ENCODE measurements around the gene GPATCH8.
A peak's percentile ranks its signal among the peaks of the same experiment; 100 is the strongest.

GPATCH8 gene

DNA sequence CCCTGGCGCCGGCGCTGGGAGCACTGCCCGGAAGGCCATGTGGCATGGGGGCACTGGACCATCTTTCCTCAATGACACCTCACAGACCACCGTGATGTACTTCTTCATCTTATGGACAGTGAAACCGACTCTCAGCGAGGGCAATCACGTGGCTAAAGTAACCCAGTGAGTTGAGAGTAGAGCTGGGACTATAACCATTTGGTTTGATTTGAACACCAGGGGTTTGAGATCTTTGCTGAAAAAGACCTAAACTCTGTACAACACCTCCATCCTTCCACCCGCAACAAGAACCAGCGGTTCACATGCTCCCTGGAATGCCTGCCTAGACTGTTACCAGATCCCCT is 117.1 kb downstream of the GPATCH8 start:
- Histone ChIP-seq H2BK12ac (ENCODE audit: low read length) (no peak overlapping the region), H3K9me3 (ENCODE audit: insufficient read depth, low read depth, low read length) (peaks cover 7% of the 10 kb centered on the region), H3K23ac (ENCODE audit: low read length) (no peak overlapping the region), H3K36me3 (ENCODE audit: control insufficient read depth in 1 of 2, insufficient read depth in 2 of 2, low read length in 2 of 2) (no peaks in the 10 kb centered on the region), H3K4me1 (ENCODE audit: control insufficient read depth in 1 of 2, insufficient read depth in 2 of 2, low read length in 2 of 2) (peaks cover 7 to 13% of the 10 kb centered on the region in 2 experiments), H2BK120ac (ENCODE audit: insufficient read depth, low read length, poor library complexity) (no peak overlapping the region), H3K79me1 (ENCODE audit: low read length) (peaks cover 2% of the 10 kb centered on the region), H3K27me3 (ENCODE audit: insufficient read depth, low read length) (peaks cover 22% of the 10 kb centered on the region), H3K14ac (ENCODE audit: low read length) (no peak overlapping the region), H3K18ac (ENCODE audit: low read length) (no peak overlapping the region), H2AFZ (ENCODE audit: insufficient read depth, low read length, poor library complexity) (no peak overlapping the region), H3K27ac (ENCODE audit: low read depth, low read length) (no peak overlapping the region), H2BK5ac (ENCODE audit: low read depth, low read length, poor library complexity) (no peak overlapping the region), H3K4me3 (ENCODE audit: low read depth, low read length) (no peak overlapping the region), H4K12ac (ENCODE audit: low read depth, low read length) (no peak overlapping the region), H3K9ac (ENCODE audit: low read length) (no peak overlapping the region), H3K79me2 (ENCODE audit: control insufficient read depth, insufficient read depth, low read length, poor library complexity) (no peaks in the 10 kb centered on the region), H4K8ac (ENCODE audit: low read depth, low read length) (no peak overlapping the region), H3K4me2 (ENCODE audit: low read length) (peak overlapping the region; percentile 66), H3K4ac (ENCODE audit: low read depth, low read length) (no peak overlapping the region), H4K91ac (ENCODE audit: low read depth, low read length) (no peak overlapping the region), H2AK5ac (ENCODE audit: low read length) (no peak overlapping the region)
- WGBS (ENCODE audit: extremely low coverage, insufficient coverage, insufficient read length), result no CpG with 5 or more reads among the region's 10 CpGs
- no peak for DNase-seq

DNA sequence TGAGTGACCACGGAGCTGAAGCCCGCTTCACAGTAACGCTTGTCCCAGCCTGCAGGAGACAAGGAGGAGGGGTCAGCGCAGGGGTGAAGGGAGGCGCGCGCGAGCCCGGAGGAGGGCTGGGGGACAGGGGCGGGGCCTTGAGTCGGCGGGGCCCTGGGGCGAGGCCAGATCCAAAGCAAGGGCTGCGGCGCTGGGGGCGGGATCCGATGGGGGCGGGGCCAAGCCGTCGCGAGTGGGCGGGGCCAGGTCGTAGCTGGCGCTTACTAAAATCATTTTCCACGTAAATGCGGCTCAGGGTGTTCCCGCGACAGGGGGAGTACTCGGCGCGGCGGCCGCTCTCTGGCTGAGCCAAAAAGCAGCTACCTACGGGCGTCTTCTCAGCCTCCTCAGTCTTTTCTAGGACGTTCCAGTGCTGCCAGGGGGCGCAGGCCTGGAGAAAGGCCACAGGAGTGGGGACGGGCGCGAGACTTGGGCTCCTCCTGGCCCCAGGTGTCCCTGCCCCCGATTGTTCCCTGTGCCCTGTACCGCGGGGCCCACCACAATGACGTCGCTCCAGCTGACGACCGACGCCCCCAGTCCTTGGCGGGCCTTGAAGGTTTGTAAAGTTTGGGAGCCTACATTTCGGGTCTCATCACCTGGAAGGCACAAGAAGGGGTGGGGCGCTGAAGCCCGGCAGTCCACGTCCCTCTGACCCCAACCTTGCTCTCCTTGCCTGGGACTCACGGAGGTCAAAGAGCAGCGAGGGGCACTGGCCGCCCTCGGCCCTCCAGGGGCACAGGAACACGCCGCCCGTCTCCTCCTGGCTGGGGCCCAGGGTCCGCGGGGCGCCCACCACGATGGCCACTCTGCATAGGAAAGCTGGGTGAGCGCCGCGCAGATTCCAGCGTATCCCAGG is 117.7 kb downstream of the GPATCH8 start:
- H3K4me3 ChIP-seq (ENCODE audit: low read depth, low read length), result peak overlapping the region; percentile 58

GRCh38 chr17:44384823-44385286 is 118.4 kb downstream of the GPATCH8 start:
- no peak overlapping the region for H2BK120ac ChIP-seq (ENCODE audit: insufficient read depth, low read length, poor library complexity)
- H3K4me2 ChIP-seq (ENCODE audit: low read length), result peak overlapping the region; percentile 66
- no peak overlapping the region for H2BK5ac ChIP-seq (ENCODE audit: low read depth, low read length, poor library complexity)
- H4K8ac ChIP-seq (ENCODE audit: low read depth, low read length), result no peak overlapping the region
- H3K18ac ChIP-seq (ENCODE audit: low read length), result no peak overlapping the region
- no peak overlapping the region for H3K4ac ChIP-seq (ENCODE audit: low read depth, low read length)
- H3K27ac ChIP-seq (ENCODE audit: low read depth, low read length), result no peak overlapping the region
- DNase-seq, result peak in 1 of 2 donors; percentile 25
- H3K36me3 ChIP-seq (ENCODE audit: control insufficient read depth in 1 of 2, insufficient read depth in 2 of 2, low read length in 2 of 2), result no peaks in the 10 kb centered on the region
- H3K9me3 ChIP-seq (ENCODE audit: insufficient read depth, low read depth, low read length), result peaks cover 7% of the 10 kb centered on the region
- no peaks in the 10 kb centered on the region for H3K79me2 ChIP-seq (ENCODE audit: control insufficient read depth, insufficient read depth, low read length, poor library complexity)
- H4K12ac ChIP-seq (ENCODE audit: low read depth, low read length), result no peak overlapping the region
- peak overlapping the region; percentile 59 for H2AFZ ChIP-seq (ENCODE audit: insufficient read depth, low read length, poor library complexity)
- no peak overlapping the region for H4K91ac ChIP-seq (ENCODE audit: low read depth, low read length)
- peaks cover 2% of the 10 kb centered on the region for H3K79me1 ChIP-seq (ENCODE audit: low read length)
- no peak overlapping the region for H3K23ac ChIP-seq (ENCODE audit: low read length)
- H2BK12ac ChIP-seq (ENCODE audit: low read length), result no peak overlapping the region
- H3K14ac ChIP-seq (ENCODE audit: low read length), result no peak overlapping the region
- peaks cover 7 to 13% of the 10 kb centered on the region in 2 experiments for H3K4me1 ChIP-seq (ENCODE audit: control insufficient read depth in 1 of 2, insufficient read depth in 2 of 2, low read length in 2 of 2)
- no peak overlapping the region for H2AK5ac ChIP-seq (ENCODE audit: low read length)
- WGBS (ENCODE audit: extremely low coverage, insufficient coverage, insufficient read length), result no CpG with 5 or more reads among the region's 26 CpGs
- peaks cover 22% of the 10 kb centered on the region for H3K27me3 ChIP-seq (ENCODE audit: insufficient read depth, low read length)
- H3K9ac ChIP-seq (ENCODE audit: low read length), result no peak overlapping the region
- H3K4me3 ChIP-seq (ENCODE audit: low read depth, low read length), result no peak overlapping the region

More for the DNA sequence above, 117.7 kb downstream of the GPATCH8 start:
- Histone ChIP-seq H3K27me3 (ENCODE audit: insufficient read depth, low read length) (peaks cover 22% of the 10 kb centered on the region), H4K12ac (ENCODE audit: low read depth, low read length) (no peak overlapping the region), H4K91ac (ENCODE audit: low read depth, low read length) (no peak overlapping the region), H3K23ac (ENCODE audit: low read length) (no peak overlapping the region), H3K79me1 (ENCODE audit: low read length) (peaks cover 2% of the 10 kb centered on the region), H2AFZ (ENCODE audit: insufficient read depth, low read length, poor library complexity) (peak overlapping the region; percentile 71), H2BK5ac (ENCODE audit: low read depth, low read length, poor library complexity) (no peak overlapping the region), H2BK12ac (ENCODE audit: low read length) (no peak overlapping the region), H3K9me3 (ENCODE audit: insufficient read depth, low read depth, low read length) (peaks cover 7% of the 10 kb centered on the region), H3K9ac (ENCODE audit: low read length) (peak overlapping the region; percentile 15), H3K27ac (ENCODE audit: low read depth, low read length) (no peak overlapping the region), H3K14ac (ENCODE audit: low read length) (peak overlapping the region; percentile 32), H2AK5ac (ENCODE audit: low read length) (no peak overlapping the region), H3K4me1 (ENCODE audit: control insufficient read depth in 1 of 2, insufficient read depth in 2 of 2, low read length in 2 of 2) (peaks cover 7 to 13% of the 10 kb centered on the region in 2 experiments), H3K18ac (ENCODE audit: low read length) (no peak overlapping the region), H3K79me2 (ENCODE audit: control insufficient read depth, insufficient read depth, low read length, poor library complexity) (no peaks in the 10 kb centered on the region), H2BK120ac (ENCODE audit: insufficient read depth, low read length, poor library complexity) (no peak overlapping the region), H3K4ac (ENCODE audit: low read depth, low read length) (no peak overlapping the region), H3K4me2 (ENCODE audit: low read length) (peak overlapping the region; percentile 66), H3K36me3 (ENCODE audit: control insufficient read depth in 1 of 2, insufficient read depth in 2 of 2, low read length in 2 of 2) (no peaks in the 10 kb centered on the region), H4K8ac (ENCODE audit: low read depth, low read length) (peak overlapping the region; percentile 31)
- DNase-seq, result peak; percentile 54 to 72
- no CpG with 5 or more reads among the region's 68 CpGs for WGBS (ENCODE audit: extremely low coverage, insufficient coverage, insufficient read length)

DNA sequence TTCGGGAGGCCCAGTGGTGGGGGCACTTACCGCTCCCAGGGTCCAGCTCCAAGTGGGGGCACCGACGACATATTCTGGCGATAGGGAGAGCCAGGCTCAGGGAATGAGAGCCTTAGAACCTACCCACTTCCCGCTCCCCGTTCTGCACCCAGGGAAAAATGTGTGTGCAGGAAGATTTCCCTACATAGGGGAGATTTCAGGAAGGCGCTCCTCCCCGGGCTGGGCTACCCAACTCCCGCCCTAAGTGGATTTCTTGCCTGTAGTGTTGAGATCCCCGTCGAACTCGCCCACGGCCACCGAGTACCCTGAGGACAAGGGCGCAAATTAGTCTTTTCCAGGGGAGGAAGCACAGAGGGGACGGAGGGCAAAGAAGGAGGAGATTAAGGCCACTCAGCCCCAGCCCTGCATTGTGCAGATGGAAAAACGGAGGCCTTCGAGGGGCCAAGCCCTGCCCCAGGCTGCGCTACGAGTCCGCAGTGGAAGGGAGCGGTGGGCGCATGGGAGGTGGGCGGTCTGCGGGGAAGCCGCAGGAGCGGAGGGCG is 118.9 kb downstream of the GPATCH8 start:
- Histone ChIP-seq H3K9ac (ENCODE audit: low read length) (peak overlapping the region; percentile 40), H3K4me1 (ENCODE audit: control insufficient read depth in 1 of 2, insufficient read depth in 2 of 2, low read length in 2 of 2) (peaks cover 7 to 13% of the 10 kb centered on the region in 2 experiments), H3K4ac (ENCODE audit: low read depth, low read length) (no peak overlapping the region), H3K27ac (ENCODE audit: low read depth, low read length) (no peak overlapping the region), H2AK5ac (ENCODE audit: low read length) (no peak overlapping the region), H3K4me2 (ENCODE audit: low read length) (peak overlapping the region; percentile 66), H4K91ac (ENCODE audit: low read depth, low read length) (no peak overlapping the region), H2BK5ac (ENCODE audit: low read depth, low read length, poor library complexity) (no peak overlapping the region), H3K18ac (ENCODE audit: low read length) (no peak overlapping the region), H3K9me3 (ENCODE audit: insufficient read depth, low read depth, low read length) (peaks cover 7% of the 10 kb centered on the region), H4K8ac (ENCODE audit: low read depth, low read length) (no peak overlapping the region), H2AFZ (ENCODE audit: insufficient read depth, low read length, poor library complexity) (peak overlapping the region; percentile 59), H3K23ac (ENCODE audit: low read length) (no peak overlapping the region), H2BK120ac (ENCODE audit: insufficient read depth, low read length, poor library complexity) (no peak overlapping the region), H3K27me3 (ENCODE audit: insufficient read depth, low read length) (peaks cover 22% of the 10 kb centered on the region), H3K14ac (ENCODE audit: low read length) (no peak overlapping the region), H3K4me3 (ENCODE audit: low read depth, low read length) (no peak overlapping the region), H3K36me3 (ENCODE audit: control insufficient read depth in 1 of 2, insufficient read depth in 2 of 2, low read length in 2 of 2) (no peaks in the 10 kb centered on the region), H3K79me1 (ENCODE audit: low read length) (peaks cover 2% of the 10 kb centered on the region), H4K12ac (ENCODE audit: low read depth, low read length) (no peak overlapping the region), H3K79me2 (ENCODE audit: control insufficient read depth, insufficient read depth, low read length, poor library complexity) (no peaks in the 10 kb centered on the region), H2BK12ac (ENCODE audit: low read length) (no peak overlapping the region)
- no CpG with 5 or more reads among the region's 29 CpGs for WGBS (ENCODE audit: extremely low coverage, insufficient coverage, insufficient read length)
- no peak for DNase-seq

Data from trophoblast cell (in vitro differentiated cells and primary cell).